Measurements from ENCODE around the gene PAN3.

- TF ChIP-seq POLR2A (IDR thresholded peaks at IDR 0.05; ENCODE audit: low read length) (no peak), GATA1 (IDR thresholded peaks at IDR 0.05; ENCODE audit: low read depth, low read length) (no peak)
These were observed 9.2 kb downstream of the PAN3 start for GRCh38 chr13:28147495-28147894.
